IPS-NIHi7 (cell line): Measurements from ENCODE around the gene OR51M1.
A peak's percentile ranks its signal among the peaks of the same experiment; 100 is the strongest.

Experiments used
- DNase-seq: peaks from one replicate; pipeline ENCODE4 v3.0.0; 2012; ENCODE audit warnings: mixed read lengths; ENCODE audit errors: extremely low spot score

OR51M1 gene

DNA sequence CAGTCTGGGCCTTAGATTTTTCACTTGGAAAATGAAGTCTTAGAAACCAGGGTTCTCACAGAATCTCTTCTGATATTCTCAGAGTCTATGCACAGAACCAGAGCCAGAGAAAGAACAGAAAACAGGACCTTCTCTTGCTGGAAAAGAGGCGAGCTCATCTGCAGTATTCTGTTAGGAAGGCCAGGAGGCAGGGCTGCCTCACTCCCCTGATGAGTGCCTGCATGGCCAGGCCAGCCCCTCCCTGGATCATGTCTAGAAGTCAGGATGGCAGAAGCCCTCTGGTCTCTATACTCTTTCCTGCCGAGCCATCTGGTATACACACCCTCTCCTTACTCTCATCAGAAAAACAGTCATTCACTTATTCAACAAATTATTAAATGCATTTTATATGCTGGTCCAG lies 723 bp downstream of the OR51M1 start:
- DNase-seq = no peak

DNA sequence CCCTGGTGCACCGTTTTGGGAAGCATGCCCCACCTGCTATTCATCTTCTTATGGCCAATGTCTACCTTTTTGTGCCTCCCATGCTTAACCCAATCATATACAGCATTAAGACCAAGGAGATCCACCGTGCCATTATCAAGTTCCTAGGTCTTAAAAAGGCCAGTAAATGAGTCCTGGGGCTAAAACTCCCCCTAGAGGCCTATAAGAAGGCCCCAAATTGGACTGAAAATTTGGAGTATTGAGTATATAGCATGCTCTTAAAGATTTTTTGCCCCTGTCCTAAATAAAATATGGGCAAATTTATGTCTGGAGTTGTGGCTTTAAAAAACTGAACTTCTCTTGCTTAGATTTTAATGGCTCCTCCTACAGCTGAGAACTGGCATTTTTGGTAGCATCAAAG lies 6.6 kb downstream of the OR51M1 start:
- no peak for DNase-seq

DNA sequence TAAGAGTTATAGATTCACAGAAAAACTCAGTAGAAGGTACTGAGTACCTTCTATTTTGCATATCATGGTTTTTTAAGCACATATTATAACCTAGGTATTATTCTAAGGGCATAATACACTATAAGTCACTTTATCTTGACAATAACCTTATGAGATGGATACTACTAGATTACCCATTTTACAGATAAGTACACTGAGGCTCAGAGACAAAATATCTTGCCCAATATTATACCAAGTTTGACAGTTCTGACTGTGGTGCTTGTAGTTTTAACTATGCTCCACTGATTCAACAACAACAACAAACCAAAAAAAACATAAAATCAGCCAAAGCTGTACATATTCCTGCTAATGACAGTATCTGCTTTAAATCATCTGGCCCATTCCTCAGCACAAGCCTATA lies 10.5 kb downstream of the OR51M1 start:
- DNase-seq = no peak

DNA sequence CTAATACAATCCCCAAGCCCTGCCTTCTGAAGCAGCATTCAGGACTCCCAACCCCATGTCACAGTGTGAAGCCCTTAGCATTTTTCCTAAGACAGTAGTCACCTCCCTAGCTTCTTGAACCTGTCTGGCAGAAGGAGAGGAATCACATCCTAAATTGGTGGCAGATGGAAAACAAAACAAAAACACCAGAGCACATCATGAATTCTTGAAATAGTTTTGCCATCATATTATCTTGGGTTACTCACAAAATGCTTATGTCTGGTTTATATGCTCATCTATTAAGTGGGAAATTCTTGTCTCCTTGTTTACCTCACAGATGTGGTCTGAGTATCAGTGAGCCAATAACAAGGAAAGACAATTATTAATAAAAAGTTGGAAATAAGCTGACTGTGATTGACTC lies 15.3 kb downstream of the OR51M1 start:
- no peak for DNase-seq

DNA sequence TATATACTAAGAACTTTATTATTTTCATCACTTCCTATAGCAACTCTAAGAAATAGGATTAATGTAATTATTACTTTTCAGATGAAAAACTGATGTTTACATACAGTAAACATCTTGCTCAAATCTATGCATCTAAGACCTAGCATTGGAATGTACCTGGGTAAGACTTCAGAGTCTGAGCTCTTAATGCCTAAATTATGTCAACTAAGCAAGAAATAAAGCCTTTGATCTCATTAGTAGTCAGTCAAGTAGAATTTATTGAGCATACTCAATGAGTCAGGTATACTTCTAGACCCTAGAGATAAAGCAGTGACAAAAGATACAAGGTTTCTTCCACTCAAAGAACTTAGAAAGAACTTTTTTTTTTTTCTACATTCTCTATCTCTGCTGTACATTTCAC lies 21.6 kb downstream of the OR51M1 start:
- DNase-seq = no peak

DNA sequence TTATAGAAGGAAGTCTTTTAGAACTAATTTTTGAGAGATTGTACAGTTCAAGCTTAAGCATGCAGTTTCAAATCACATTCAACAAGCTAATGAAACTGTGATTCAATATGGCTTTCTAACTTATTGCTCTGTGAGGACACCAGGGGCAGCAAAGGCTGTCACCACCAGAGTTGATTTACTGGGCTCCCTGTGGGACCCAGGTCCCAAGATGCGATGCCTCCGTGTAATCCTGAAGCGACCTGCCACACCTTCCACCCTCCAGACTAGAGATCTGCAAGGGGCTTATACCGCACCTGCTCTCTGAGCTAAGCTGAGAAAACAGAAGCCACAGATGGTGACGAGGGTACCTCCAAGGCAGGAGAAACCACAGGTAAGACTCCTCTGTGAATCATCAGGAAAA lies 37.4 kb downstream of the OR51M1 start:
- peak; percentile 19 for DNase-seq

DNA sequence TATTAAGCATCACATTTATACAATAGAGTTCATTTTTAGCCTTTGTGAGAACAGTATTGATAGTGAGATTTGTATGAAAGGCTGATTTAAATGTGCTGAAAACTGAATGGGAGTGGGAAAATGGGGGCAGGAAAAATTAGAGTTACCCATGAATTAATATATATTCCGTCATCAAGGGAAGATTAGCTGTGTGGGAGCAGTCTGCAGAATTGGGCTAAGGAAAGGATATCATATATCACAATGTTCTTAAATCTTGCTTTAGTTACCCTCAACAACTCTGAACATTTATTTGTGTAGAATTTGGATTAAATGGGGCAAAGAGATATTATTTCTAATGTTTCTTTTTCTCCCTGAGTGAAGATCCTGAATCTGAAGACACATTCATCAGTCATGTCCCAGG lies 38.2 kb downstream of the OR51M1 start, which contains the start of gene OR51Q1:
Gene OR51Q1, plus strand, starts transcription at position 301 of the 400 bp plus-strand sequence. Its CDS starts 90 bp downstream, at position 391.
- no peak for DNase-seq

DNA sequence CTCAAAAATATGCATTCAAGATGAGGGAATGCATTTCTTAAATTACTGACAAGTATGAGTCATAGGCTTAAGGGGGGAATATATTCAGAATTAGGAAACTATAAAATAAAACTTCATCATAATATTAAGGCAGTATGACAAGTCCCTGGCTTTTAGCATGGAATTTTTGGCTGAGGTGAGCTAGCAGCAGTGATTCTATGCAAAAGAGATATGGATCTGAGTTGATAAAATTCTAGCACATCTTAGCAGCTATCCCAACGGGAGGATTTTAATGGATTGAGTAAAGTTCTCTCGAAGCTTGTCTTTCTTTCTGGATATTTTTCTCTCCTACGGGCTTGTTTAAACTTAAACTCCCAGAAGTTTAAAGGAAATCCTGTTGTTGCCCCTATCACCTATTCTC lies 39.5 kb downstream of the OR51M1 start:
- DNase-seq = no peak

DNA sequence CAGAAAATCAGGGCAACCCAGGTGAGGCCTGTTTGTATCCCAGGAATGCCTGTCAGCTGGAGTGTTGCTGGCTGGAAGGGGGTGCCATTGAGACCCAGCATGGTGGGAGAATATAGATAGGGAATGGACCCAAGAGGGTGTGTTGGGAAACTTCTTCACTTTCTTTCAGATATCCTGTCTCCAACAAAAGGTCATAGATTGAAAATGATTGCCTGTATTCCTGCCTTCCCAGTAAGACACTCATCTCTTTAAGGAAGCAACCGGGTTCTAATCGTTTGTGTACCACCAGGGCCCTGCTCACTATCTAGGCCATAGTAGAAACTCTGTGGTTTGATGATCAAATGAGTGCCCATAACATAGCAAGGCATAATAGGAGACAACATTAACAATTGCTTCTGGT lies 57.8 kb downstream of the OR51M1 start, which contains the start of gene OR51I1:
Gene OR51I1, minus strand, starts transcription at position 101 of the 400 bp plus-strand sequence. Its CDS starts 0 bp downstream, at position 101.
- DNase-seq = no peak
